SK-N-DZ (cell line): ENCODE measurements around the gene DLAT.
"Not testable (repeated sequence)": the region's sequence is repeated elsewhere in the genome, so short reads cannot be mapped to it uniquely, and the experiment has no call there.

Source experiments
- DNase-seq: peaks from one replicate; pipeline ENCODE4 v3.0.0-alpha.2; 2015; ENCODE audit warnings: low spot score

The DLAT gene

GRCh38 chr11:112049777-112050176, 24.6 kb downstream of the DLAT start:
- DNase-seq = no peak

- no peak for DNase-seq
Measured at GRCh38 chr11:112050721-112051120, 25.5 kb downstream of the DLAT start.

GRCh38 chr11:112051768-112052167, 26.6 kb downstream of the DLAT start:
- no peak for DNase-seq

GRCh38 chr11:112057170-112057569, 32.0 kb downstream of the DLAT start:
- no peak for DNase-seq

- DNase-seq = no peak
Measured at GRCh38 chr11:112058103-112058502, 32.9 kb downstream of the DLAT start.

- DNase-seq = no peak
Measured at GRCh38 chr11:112062923-112063322, 37.7 kb downstream of the DLAT start.

GRCh38 chr11:112073941-112074811, 49.0 kb downstream of the DLAT start, which contains the start of the genes NKAPD1 and PIH1D2:
TSS of gene NKAPD1 (plus strand) at chr11:112074299. CDS start at chr11:112075575, 1,276 bp downstream.
TSS of gene PIH1D2 (minus strand) at chr11:112074017. CDS start at chr11:112073174, 843 bp downstream.
- peak; percentile 77 for DNase-seq

- DNase-seq = no peak
Measured at GRCh38 chr11:112082729-112083128, 57.5 kb downstream of the DLAT start.

GRCh38 chr11:112085822-112086421, 60.7 kb downstream of the DLAT start:
- DNase-seq = no peak

- peak; percentile 94 for DNase-seq
Measured at GRCh38 chr11:112086422-112087191, 61.4 kb downstream of the DLAT start, which contains the start of the genes SDHD and TIMM8B. TSS of gene SDHD (plus strand) at chr11:112086873. CDS start at chr11:112086908, 35 bp downstream. TSS of gene TIMM8B (minus strand) at chr11:112086756. CDS start at chr11:112086723, 33 bp downstream.

- no peak for DNase-seq
Measured at GRCh38 chr11:112087212-112087611, 62.0 kb downstream of the DLAT start.

- DNase-seq = not testable (repeated sequence)
Measured at GRCh38 chr11:112095302-112095701, 70.1 kb downstream of the DLAT start.

- DNase-seq = no peak
Measured at GRCh38 chr11:112096194-112096593, 71.0 kb downstream of the DLAT start.

- DNase-seq = no peak
Measured at GRCh38 chr11:112097734-112098528, 72.7 kb downstream of the DLAT start.

- DNase-seq = no peak
Measured at GRCh38 chr11:112100462-112100861, 75.3 kb downstream of the DLAT start.

- DNase-seq = no peak
Measured at GRCh38 chr11:112103446-112103845, 78.2 kb downstream of the DLAT start.

- DNase-seq = no peak
Measured at GRCh38 chr11:112106070-112106469, 80.9 kb downstream of the DLAT start.
